HEK293 (cell line): ENCODE results near the gene RUNX1.

Source experiments
- CTCF ChIA-PET: fragments of 350-600 bp; formaldehyde crosslinking; extraction: SDS; loops from one replicate; lab custom pipeline; 2021; ENCODE audit warnings: antibody characterized with exemption; lab: Yijun Ruan, JAX
- POLR2A ChIA-PET: fragments of 300-600 bp; formaldehyde crosslinking; extraction: SDS; loops from one replicate; lab custom pipeline; 2020; ENCODE audit warnings: antibody characterized with exemption, inconsistent platforms; lab: Yijun Ruan, JAX
- H3K27ac ChIP-seq: fragments of 200-500 bp; sonication (Bioruptor generic); 2 replicates; pipeline ENCODE4 v1.5.1; 2014; ENCODE audit warnings: low read depth, low read length, control low read depth, inconsistent platforms; ENCODE audit errors: extremely low read depth
- H3K36me3 ChIP-seq, 2 experiments: fragments of 200-500 bp in 1 of 2; sonication (Bioruptor generic) in 1 of 2; 1 replicate in 1 of 2; 2 replicates in 1 of 2; pipeline ENCODE4 v1.5.1; 2014 to 2017; ENCODE audit warnings: inconsistent platforms in 2 of 2, low read length in 2 of 2; ENCODE audit not compliant: control insufficient read depth in 2 of 2, insufficient read depth in 1 of 2
- H3K4me1 ChIP-seq: fragments of 200-500 bp; sonication (Bioruptor generic); 2 replicates; pipeline ENCODE4 v1.5.1; 2014; ENCODE audit warnings: mild to moderate bottlenecking, low read length, inconsistent platforms; ENCODE audit not compliant: control insufficient read depth, insufficient read depth
- H3K4me3 ChIP-seq: 2 replicates; pipeline ENCODE4 v1.5.1; 2011; ENCODE audit warnings: low read depth, mild to moderate bottlenecking, control low read depth, low read length, moderate library complexity
- H3K9me3 ChIP-seq: fragments of 200-500 bp; sonication (Bioruptor generic); 2 replicates; pipeline ENCODE4 v1.5.1; 2014; ENCODE audit warnings: low read depth, low read length, inconsistent platforms; ENCODE audit not compliant: control insufficient read depth, insufficient read depth
- FEZF1 ChIP-seq: fragments of 450-650 bp; formaldehyde crosslinking; IDR thresholded peaks from 2 replicates; pipeline ENCODE4 v1.5.1; 2016; ENCODE audit warnings: missing biosample characterization, missing genetic modification characterization
- ZNF155 ChIP-seq: fragments of 450-650 bp; formaldehyde crosslinking; IDR thresholded peaks from 2 replicates; pipeline ENCODE4 v1.5.1; 2016; ENCODE audit warnings: missing biosample characterization, missing genetic modification characterization
- ZNF174 ChIP-seq: fragments of 450-650 bp; formaldehyde crosslinking; IDR thresholded peaks from 2 replicates; pipeline ENCODE4 v1.5.0; 2017; ENCODE audit warnings: missing biosample characterization, mild to moderate bottlenecking, missing genetic modification characterization
- ZNF184 ChIP-seq: fragments of 450-650 bp; IDR thresholded peaks from 2 replicates; pipeline ENCODE4 v1.5.1; 2018; ENCODE audit warnings: missing biosample characterization, mild to moderate bottlenecking, missing genetic modification characterization
- ZNF292 ChIP-seq: fragments of 450-650 bp; formaldehyde crosslinking; IDR thresholded peaks from 2 replicates; pipeline ENCODE4 v1.5.1; 2016; ENCODE audit warnings: low read depth, missing biosample characterization, missing genetic modification characterization, borderline replicate concordance
- ZNF391 ChIP-seq: fragments of 450-650 bp; formaldehyde crosslinking; IDR thresholded peaks from 2 replicates; pipeline ENCODE4 v1.5.1; 2016; ENCODE audit warnings: low read depth, missing biosample characterization, missing genetic modification characterization, borderline replicate concordance
- ZNF561 ChIP-seq: fragments of 450-650 bp; IDR thresholded peaks from 2 replicates; pipeline ENCODE4 v1.5.1; 2018; ENCODE audit warnings: missing biosample characterization, missing genetic modification characterization, borderline replicate concordance
- ZNF654 ChIP-seq: fragments of 450-650 bp; formaldehyde crosslinking; IDR thresholded peaks from 2 replicates; pipeline ENCODE4 v1.5.1; 2016; ENCODE audit warnings: low read depth, missing biosample characterization, missing genetic modification characterization
- ZNF76 ChIP-seq: fragments of 450-650 bp; formaldehyde crosslinking; IDR thresholded peaks from 2 replicates; pipeline ENCODE4; 2016; ENCODE audit warnings: low read depth, missing biosample characterization, missing genetic modification characterization, borderline replicate concordance
- TF ChIP-seq, protein P1 (sequence below): fragments of 450-650 bp; formaldehyde crosslinking; IDR thresholded peaks from 2 replicates; pipeline ENCODE4 v1.5.1; 2017; ENCODE audit warnings: missing biosample characterization, missing genetic modification characterization
- TF ChIP-seq, protein P2 (sequence below): fragments of 450-650 bp; formaldehyde crosslinking; IDR thresholded peaks from 2 replicates; pipeline ENCODE4 v1.5.1; 2016; ENCODE audit warnings: missing biosample characterization, missing genetic modification characterization
- TF ChIP-seq, protein P3 (sequence below): fragments of 450-650 bp; formaldehyde crosslinking; IDR thresholded peaks from 2 replicates; pipeline ENCODE4 v1.5.1; 2016; ENCODE audit warnings: missing biosample characterization, missing genetic modification characterization
- TF ChIP-seq, protein P4 (sequence below): fragments of 450-650 bp; formaldehyde crosslinking; IDR thresholded peaks from 2 replicates; pipeline ENCODE4 v1.5.1; 2016; ENCODE audit warnings: missing biosample characterization, missing genetic modification characterization

The RUNX1 gene

DNA sequence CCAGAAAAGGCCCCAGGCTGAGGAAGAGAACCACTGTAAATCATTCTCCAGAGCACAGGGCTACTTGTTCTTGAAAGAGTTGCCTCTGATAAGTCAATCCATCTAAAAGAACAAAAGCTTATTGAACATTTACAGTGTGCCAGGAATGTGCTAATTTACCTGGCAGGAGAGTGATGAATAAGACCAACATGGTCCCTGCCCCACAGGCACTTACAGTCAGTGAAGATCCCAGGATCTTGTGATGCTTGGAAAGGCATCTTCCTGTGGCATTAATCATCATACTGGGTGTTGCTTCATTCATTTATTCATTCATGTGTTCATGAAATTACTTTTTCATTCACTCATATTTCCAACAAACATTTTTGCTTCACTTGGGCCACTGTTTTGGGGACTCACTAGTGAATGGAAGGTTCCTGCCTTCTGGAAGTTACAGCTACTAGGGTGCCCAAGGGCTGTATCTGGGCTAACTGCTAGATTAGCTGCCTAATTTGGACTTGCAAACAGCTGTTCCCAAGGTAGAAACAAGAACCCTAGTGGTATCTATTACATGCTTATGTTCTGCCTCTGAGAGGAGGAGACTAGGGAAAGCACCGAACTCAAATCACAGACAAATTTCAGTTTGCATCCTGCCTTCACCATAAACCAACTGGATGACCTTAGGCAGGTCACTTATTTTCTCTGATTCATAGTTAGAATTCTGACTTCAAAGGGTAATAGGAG, 246.8 kb downstream of the RUNX1 start:
- Histone ChIP-seq H3K9me3 (peaks cover 2% of the 10 kb centered on the region), H3K36me3 (peaks cover 0 to 4% of the 10 kb centered on the region in 2 experiments; a peak in 1 of 3 replicates), H3K4me1 (no peaks in the 10 kb centered on the region), H3K27ac (no peak overlapping the region), H3K4me3 (no peak overlapping the region)
- ChIA-PET CTCF (interaction anchor here (0.6 to 2.3 kb wide), 4 partner anchors 20 to 817 kb away, joined by 3 to 14 read pairs (median 4); no protein-coding TSS in a partner anchor), POLR2A (interaction anchor here (0.6 to 0.7 kb wide), 2 partner anchors 85 to 87 kb away, joined by 3 to 6 read pairs; no protein-coding TSS in a partner anchor)
- TF ChIP-seq ZNF184 (tag by site-specific recombination) (no peak), ZNF292 (tag by site-specific recombination) (no peak)
- TF ChIP-seq, protein P1, sequence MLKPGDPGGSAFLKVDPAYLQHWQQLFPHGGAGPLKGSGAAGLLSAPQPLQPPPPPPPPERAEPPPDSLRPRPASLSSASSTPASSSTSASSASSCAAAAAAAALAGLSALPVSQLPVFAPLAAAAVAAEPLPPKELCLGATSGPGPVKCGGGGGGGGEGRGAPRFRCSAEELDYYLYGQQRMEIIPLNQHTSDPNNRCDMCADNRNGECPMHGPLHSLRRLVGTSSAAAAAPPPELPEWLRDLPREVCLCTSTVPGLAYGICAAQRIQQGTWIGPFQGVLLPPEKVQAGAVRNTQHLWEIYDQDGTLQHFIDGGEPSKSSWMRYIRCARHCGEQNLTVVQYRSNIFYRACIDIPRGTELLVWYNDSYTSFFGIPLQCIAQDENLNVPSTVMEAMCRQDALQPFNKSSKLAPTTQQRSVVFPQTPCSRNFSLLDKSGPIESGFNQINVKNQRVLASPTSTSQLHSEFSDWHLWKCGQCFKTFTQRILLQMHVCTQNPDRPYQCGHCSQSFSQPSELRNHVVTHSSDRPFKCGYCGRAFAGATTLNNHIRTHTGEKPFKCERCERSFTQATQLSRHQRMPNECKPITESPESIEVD (tag by site-specific recombination), result no peak

DNA sequence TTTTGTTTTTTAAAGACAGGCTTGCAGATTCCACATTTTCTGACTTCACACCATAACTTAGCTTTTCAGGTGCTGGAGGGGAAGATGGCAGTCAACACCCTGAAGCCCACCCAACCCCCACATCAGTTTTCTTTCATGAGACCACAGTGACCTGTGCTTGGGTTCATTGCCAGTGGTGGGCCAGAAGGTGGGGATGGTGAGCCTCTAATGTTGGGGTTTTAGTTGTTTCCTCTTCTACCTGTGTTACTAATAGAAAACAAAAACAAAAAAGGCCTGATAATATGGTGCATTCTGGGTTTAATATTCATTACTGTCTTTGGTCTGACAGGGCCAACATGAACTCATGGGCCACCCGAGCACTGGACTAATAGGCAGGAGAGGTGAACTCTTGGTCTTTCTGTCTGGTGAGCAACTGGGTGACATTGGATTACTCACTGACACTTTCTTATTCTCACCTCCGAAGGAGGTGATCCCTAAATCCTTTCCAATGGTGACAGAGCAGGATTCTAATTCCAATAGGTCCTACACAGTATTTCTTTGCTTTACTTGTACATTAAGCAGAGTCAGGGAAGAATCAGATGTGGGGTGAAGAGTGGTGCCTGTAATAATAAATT, 247.5 kb downstream of the RUNX1 start:
- Histone ChIP-seq H3K4me3 (no peak overlapping the region), H3K4me1 (no peaks in the 10 kb centered on the region; the same call in 1 of the 2 replicates), H3K9me3 (peaks cover 2% of the 10 kb centered on the region), H3K36me3 (peaks cover 0 to 4% of the 10 kb centered on the region in 2 experiments; a peak in 1 of 3 replicates), H3K27ac (no peak overlapping the region)
- ChIA-PET CTCF (interaction anchor here (0.5 to 2.3 kb wide), 6 partner anchors 16 to 596 kb away, joined by 3 to 14 read pairs (median 4); no protein-coding TSS in a partner anchor), POLR2A (interaction anchor here (0.6 kb wide), 1 partner anchor 85 kb away, joined by 6 read pairs; no protein-coding TSS in a partner anchor)
- TF ChIP-seq ZNF654 (peak; percentile 59), ZNF155 (tag by site-specific recombination) (no peak), ZNF561 (tag by site-specific recombination) (no peak), ZNF174 (tag by site-specific recombination) (no peak), FEZF1 (tag by site-specific recombination) (no peak)
- TF ChIP-seq, protein P2, sequence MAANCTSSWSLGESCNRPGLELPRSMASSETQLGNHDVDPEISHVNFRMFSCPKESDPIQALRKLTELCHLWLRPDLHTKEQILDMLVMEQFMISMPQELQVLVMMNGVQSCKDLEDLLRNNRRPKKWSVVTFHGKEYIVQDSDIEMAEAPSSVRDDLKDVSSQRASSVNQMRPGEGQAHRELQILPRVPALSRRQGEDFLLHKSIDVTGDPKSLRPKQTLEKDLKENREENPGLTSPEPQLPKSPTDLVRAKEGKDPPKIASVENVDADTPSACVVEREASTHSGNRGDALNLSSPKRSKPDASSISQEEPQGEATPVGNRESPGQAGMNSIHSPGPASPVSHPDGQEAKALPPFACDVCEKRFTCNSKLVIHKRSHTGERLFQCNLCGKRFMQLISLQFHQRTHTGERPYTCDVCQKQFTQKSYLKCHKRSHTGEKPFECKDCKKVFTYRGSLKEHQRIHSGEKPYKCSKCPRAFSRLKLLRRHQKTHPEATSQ (tag by site-specific recombination), result no peak
- TF ChIP-seq, protein P3, sequence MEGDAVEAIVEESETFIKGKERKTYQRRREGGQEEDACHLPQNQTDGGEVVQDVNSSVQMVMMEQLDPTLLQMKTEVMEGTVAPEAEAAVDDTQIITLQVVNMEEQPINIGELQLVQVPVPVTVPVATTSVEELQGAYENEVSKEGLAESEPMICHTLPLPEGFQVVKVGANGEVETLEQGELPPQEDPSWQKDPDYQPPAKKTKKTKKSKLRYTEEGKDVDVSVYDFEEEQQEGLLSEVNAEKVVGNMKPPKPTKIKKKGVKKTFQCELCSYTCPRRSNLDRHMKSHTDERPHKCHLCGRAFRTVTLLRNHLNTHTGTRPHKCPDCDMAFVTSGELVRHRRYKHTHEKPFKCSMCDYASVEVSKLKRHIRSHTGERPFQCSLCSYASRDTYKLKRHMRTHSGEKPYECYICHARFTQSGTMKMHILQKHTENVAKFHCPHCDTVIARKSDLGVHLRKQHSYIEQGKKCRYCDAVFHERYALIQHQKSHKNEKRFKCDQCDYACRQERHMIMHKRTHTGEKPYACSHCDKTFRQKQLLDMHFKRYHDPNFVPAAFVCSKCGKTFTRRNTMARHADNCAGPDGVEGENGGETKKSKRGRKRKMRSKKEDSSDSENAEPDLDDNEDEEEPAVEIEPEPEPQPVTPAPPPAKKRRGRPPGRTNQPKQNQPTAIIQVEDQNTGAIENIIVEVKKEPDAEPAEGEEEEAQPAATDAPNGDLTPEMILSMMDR (tag by site-specific recombination), result peak; percentile 41

DNA sequence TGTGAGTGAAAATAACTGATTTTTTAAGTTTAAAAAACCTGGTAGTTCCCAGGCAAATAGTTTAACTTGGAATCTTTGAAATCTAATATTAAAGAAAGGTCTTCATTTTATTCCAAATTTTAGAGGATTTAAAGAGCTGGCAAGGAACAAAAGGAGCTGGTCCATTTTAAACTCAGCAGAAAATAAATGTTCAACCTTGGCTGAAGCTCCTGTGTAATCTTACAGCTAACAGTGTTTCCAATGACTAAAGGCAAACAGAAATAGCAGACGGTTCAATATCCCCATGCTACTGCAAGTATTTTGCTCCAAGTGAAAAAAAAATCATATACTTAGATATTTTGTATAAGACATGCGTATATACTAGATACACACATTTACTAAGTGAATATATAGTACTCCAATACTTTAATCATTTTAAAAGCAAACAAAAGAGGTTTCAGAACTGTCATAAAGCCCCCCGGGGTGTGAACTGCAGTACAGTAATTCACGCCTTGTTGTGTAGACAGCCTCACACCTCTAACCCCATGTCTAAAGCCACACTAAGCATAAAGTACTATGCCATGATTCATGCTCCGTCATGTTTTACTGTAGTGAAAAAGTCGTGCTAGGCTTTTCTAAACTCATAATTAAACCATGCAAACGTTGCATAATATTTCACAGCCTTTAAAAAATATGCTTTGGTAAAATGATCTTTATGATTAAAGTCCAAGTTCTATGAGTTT, 248.1 kb downstream of the RUNX1 start:
- no peak overlapping the region for H3K4me3 ChIP-seq
- H3K27ac ChIP-seq, result no peak overlapping the region
- ChIA-PET CTCF (interaction anchor here (0.5 to 2.3 kb wide), 7 partner anchors 15 to 614 kb away, joined by 3 to 14 read pairs (median 3); no protein-coding TSS in a partner anchor), POLR2A (interaction anchor here (1.4 kb wide), 1 partner anchor 87 kb away, joined by 3 read pairs; no protein-coding TSS in a partner anchor)
- H3K4me1 ChIP-seq, result no peaks in the 10 kb centered on the region; the same call in 1 of the 2 replicates
- no peaks in the 10 kb centered on the region for H3K9me3 ChIP-seq
- peaks cover 0 to 4% of the 10 kb centered on the region in 2 experiments; a peak in 1 of 3 replicates for H3K36me3 ChIP-seq
- TF ChIP-seq, protein P4, sequence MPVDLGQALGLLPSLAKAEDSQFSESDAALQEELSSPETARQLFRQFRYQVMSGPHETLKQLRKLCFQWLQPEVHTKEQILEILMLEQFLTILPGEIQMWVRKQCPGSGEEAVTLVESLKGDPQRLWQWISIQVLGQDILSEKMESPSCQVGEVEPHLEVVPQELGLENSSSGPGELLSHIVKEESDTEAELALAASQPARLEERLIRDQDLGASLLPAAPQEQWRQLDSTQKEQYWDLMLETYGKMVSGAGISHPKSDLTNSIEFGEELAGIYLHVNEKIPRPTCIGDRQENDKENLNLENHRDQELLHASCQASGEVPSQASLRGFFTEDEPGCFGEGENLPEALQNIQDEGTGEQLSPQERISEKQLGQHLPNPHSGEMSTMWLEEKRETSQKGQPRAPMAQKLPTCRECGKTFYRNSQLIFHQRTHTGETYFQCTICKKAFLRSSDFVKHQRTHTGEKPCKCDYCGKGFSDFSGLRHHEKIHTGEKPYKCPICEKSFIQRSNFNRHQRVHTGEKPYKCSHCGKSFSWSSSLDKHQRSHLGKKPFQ (tag by site-specific recombination), result peak; percentile 60
- TF ChIP-seq ZNF76 (tag by site-specific recombination), result no peak
- no peak for TF ChIP-seq ZNF391 (tag by site-specific recombination)
